Neural cell (in vitro differentiated cells): ENCODE results near the gene AQP9.

Source experiments
- EP300 ChIP-seq: fragments of 450-650 bp; conservative IDR thresholded peaks from 2 replicates; pipeline ENCODE4 v1.6.1; 2014; ENCODE audit warnings: antibody characterized with exemption, mild to moderate bottlenecking, moderate library complexity; ENCODE audit not compliant: poor library complexity, severe bottlenecking
- EZH2 ChIP-seq: fragments of 200-600, 300-800 bp; shearing (Covaris generic), sonication (generic); IDR thresholded peaks from 2 replicates; pipeline ENCODE4 v1.6.1; 2014; ENCODE audit warnings: antibody characterized with exemption, low read length, borderline replicate concordance, mild to moderate bottlenecking; ENCODE audit not compliant: insufficient read depth, poor library complexity, severe bottlenecking
- POLR2AphosphoS5 ChIP-seq: IDR thresholded peaks from 2 replicates; pipeline ENCODE4 v1.6.1; 2012
- TF ChIP-seq, protein P1 (sequence below): fragments of 450-650 bp; IDR thresholded peaks from 2 replicates; pipeline ENCODE4 v1.5.1; 2014; ENCODE audit warnings: antibody characterized with exemption, mild to moderate bottlenecking, moderate library complexity; ENCODE audit not compliant: poor library complexity, severe bottlenecking

- TF ChIP-seq, protein P1, sequence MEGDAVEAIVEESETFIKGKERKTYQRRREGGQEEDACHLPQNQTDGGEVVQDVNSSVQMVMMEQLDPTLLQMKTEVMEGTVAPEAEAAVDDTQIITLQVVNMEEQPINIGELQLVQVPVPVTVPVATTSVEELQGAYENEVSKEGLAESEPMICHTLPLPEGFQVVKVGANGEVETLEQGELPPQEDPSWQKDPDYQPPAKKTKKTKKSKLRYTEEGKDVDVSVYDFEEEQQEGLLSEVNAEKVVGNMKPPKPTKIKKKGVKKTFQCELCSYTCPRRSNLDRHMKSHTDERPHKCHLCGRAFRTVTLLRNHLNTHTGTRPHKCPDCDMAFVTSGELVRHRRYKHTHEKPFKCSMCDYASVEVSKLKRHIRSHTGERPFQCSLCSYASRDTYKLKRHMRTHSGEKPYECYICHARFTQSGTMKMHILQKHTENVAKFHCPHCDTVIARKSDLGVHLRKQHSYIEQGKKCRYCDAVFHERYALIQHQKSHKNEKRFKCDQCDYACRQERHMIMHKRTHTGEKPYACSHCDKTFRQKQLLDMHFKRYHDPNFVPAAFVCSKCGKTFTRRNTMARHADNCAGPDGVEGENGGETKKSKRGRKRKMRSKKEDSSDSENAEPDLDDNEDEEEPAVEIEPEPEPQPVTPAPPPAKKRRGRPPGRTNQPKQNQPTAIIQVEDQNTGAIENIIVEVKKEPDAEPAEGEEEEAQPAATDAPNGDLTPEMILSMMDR, result no peak
- no peak for TF ChIP-seq EZH2
- no peak for TF ChIP-seq POLR2AphosphoS5
- TF ChIP-seq EP300, result no peak
Observed at GRCh38 chr15:58145606-58146005, 7.4 kb downstream of the AQP9 start.
